Endothelial cell of umbilical vein (primary cell): ENCODE measurements around the gene PPP1R12C. TPM values are rescaled to one million over a fixed set of nuclear protein-coding genes. Genes with fewer than 3 reads are reported as not detected.

Source experiments
- BruUV-seq: library from RNA; stranded (reverse); fragments of 400-500 nt; replicated peaks from 2 replicates; lab custom pipeline; 2021; lab: Mats Ljungman, UMichigan
- CTCF ChIA-PET: fragments of 300-600, 350-600 bp; sonication (Branson Sonifier 250); formaldehyde crosslinking; loops from one replicate; lab custom pipeline; 2021; ENCODE audit warnings: antibody characterized with exemption, inconsistent platforms; lab: Charles Lee
- POLR2A ChIA-PET: fragments of 300-600, 350-600 bp; sonication (Branson Sonifier 250); formaldehyde crosslinking; loops from one replicate; lab custom pipeline; 2021; ENCODE audit warnings: antibody characterized with exemption, inconsistent platforms; lab: Charles Lee
- DNase-seq: peaks from one replicate; pipeline ENCODE4 v3.0.0-alpha.2; 2011; ENCODE audit warnings: low read depth, low spot score
- FAIRE-seq: peaks from 2 replicates; lab custom pipeline; 2011; peaks lifted over from hg19 to GRCh38; lab: Jason Lieb, UNC
- H2AFZ ChIP-seq: 2 replicates; pipeline ENCODE4 v1.6.0; 2012; ENCODE audit warnings: low read depth, low read length, control low read depth, inconsistent platforms
- H3K27ac ChIP-seq: 2 replicates; pipeline ENCODE4 v1.5.1; 2011; ENCODE audit warnings: low read depth, mild to moderate bottlenecking, control low read depth, low read length, moderate library complexity; ENCODE audit not compliant: insufficient read depth
- H3K27me3 ChIP-seq, 2 experiments: 2 replicates each; pipeline versions ENCODE4 v1.6.0 to v1.6.1; 2011; ENCODE audit warnings: low read length in 2 of 2, mixed read lengths in 1 of 2; ENCODE audit not compliant: control insufficient read depth in 2 of 2, insufficient read depth in 2 of 2
- H3K36me3 ChIP-seq, 2 experiments: 2 replicates in 1 of 2; 3 replicates in 1 of 2; pipeline ENCODE4 v1.5.1; 2011; ENCODE audit warnings: low read length in 2 of 2, mild to moderate bottlenecking in 1 of 2, moderate library complexity in 1 of 2; ENCODE audit not compliant: control insufficient read depth in 2 of 2, insufficient read depth in 2 of 2; ENCODE audit errors: extremely low read depth in 1 of 2
- H3K4me1 ChIP-seq: 3 replicates; pipeline ENCODE4 v1.5.1; 2011; ENCODE audit warnings: mild to moderate bottlenecking, low read length; ENCODE audit not compliant: control insufficient read depth, insufficient read depth; ENCODE audit errors: extremely low read depth
- H3K4me2 ChIP-seq: 2 replicates; pipeline ENCODE4 v1.6.1; 2011; ENCODE audit warnings: low read length, control low read depth, mixed read lengths; ENCODE audit not compliant: insufficient read depth
- H3K4me3 ChIP-seq, 3 experiments: fragments of 200-600 bp in 1 of 3; sonication (generic), shearing (Covaris generic) in 1 of 3; replicated peaks in 1 of 3; 2 replicates each; pipeline ENCODE4 v1.5.1; 2011 to 2016; ENCODE audit warnings: control low read depth in 3 of 3, low read length in 3 of 3, mild to moderate bottlenecking in 2 of 3, inconsistent platforms in 1 of 3, low read depth in 1 of 3, moderate library complexity in 1 of 3; ENCODE audit not compliant: insufficient read depth in 1 of 3
- H3K79me2 ChIP-seq: 2 replicates; pipeline ENCODE4 v1.6.0; 2012; ENCODE audit warnings: low read length, inconsistent platforms; ENCODE audit not compliant: control insufficient read depth, insufficient read depth
- H3K9ac ChIP-seq: replicated peaks from 2 replicates; pipeline ENCODE3; 2011; ENCODE audit warnings: low read length, control low read depth; ENCODE audit not compliant: insufficient read depth; ENCODE audit errors: extremely low read depth
- H3K9me1 ChIP-seq: replicated peaks from 3 replicates; pipeline ENCODE4 v1.6.0; 2011; ENCODE audit warnings: mild to moderate bottlenecking, low read length; ENCODE audit not compliant: control insufficient read depth, insufficient read depth; ENCODE audit errors: extremely low read depth
- H3K9me3 ChIP-seq: replicated peaks from 2 replicates; pipeline ENCODE4 v1.5.1; 2012; ENCODE audit warnings: low read length, inconsistent platforms; ENCODE audit not compliant: control insufficient read depth, insufficient read depth
- H4K20me1 ChIP-seq: replicated peaks from 2 replicates; pipeline ENCODE3; 2011; ENCODE audit warnings: mild to moderate bottlenecking, low read length; ENCODE audit not compliant: control insufficient read depth, insufficient read depth; ENCODE audit errors: extremely low read depth
- CTCF ChIP-seq, 2 donors: IDR thresholded peaks; 1 replicate in 1 of 2; 2 replicates in 1 of 2; pipeline ENCODE4 v1.5.1; 2011; ENCODE audit warnings: low read length in 2 of 2, mild to moderate bottlenecking in 2 of 2, moderate library complexity in 2 of 2, control low read depth in 1 of 2, inconsistent platforms in 1 of 2, low read depth in 1 of 2; ENCODE audit not compliant: insufficient read depth in 1 of 2; ENCODE audit errors: extremely low read depth in 1 of 2
- EZH2 ChIP-seq: IDR thresholded peaks from 2 replicates; pipeline ENCODE4 v1.6.1; 2012; ENCODE audit warnings: borderline replicate concordance, low read depth, mild to moderate bottlenecking, moderate library complexity, low read length, inconsistent platforms; ENCODE audit not compliant: severe bottlenecking
- FOS ChIP-seq: IDR thresholded peaks from 2 replicates; pipeline ENCODE4 v1.6.1; 2011; ENCODE audit warnings: mild to moderate bottlenecking, low read length, moderate library complexity, borderline replicate concordance; ENCODE audit not compliant: insufficient read depth
- GATA2 ChIP-seq: IDR thresholded peaks from 2 replicates; pipeline ENCODE4 v1.7.0; 2011; ENCODE audit warnings: low read depth, mild to moderate bottlenecking, moderate library complexity, mixed read lengths, low read length; ENCODE audit not compliant: insufficient read length, insufficient read depth
- JUN ChIP-seq: IDR thresholded peaks from 2 replicates; pipeline ENCODE4 v1.6.1; 2011; ENCODE audit warnings: borderline replicate concordance, low read depth; ENCODE audit not compliant: insufficient read length, insufficient read depth
- MYC ChIP-seq: IDR thresholded peaks from one replicate; pipeline ENCODE4 v1.6.1; 2011; ENCODE audit warnings: mild to moderate bottlenecking, low read depth, low read length
- POLR2A ChIP-seq: IDR thresholded peaks from 2 replicates; pipeline ENCODE4 v1.6.1; 2012; ENCODE audit warnings: low read depth, mild to moderate bottlenecking, control low read depth, low read length
- POLR2AphosphoS5 ChIP-seq: IDR thresholded peaks from 2 replicates; pipeline ENCODE4 v1.6.1; 2012; ENCODE audit warnings: low read depth, mild to moderate bottlenecking, control low read depth, low read length, moderate library complexity; ENCODE audit not compliant: insufficient read depth
- dilution Hi-C: fragments of 300-500 bp; cut with MboI; formaldehyde crosslinking; loops from one replicate; pipeline ENCODE4 v1.15.0; 2019; ENCODE audit warnings: low sequenced_read_pairs; ENCODE audit not compliant: extremely low pct_ligation_motif_present
- intact Hi-C: fragments of 100-400 bp; cut with micrococcal nuclease; formaldehyde crosslinking; loops from one replicate; pipeline ENCODE4 v1.10.0; 2022
- polyA plus RNA-seq, 4 experiments: library from polyadenylated mRNA; depleted of rRNA in 3 of 4; stranded (reverse) in 3 of 4; unstranded in 1 of 4; fragments of >200 nt; gene quantifications; 2 replicates each; pipeline versions ENCODE4 v1.2.1 to v1.2.3, GENCODE V29; 2011 to 2012; ENCODE audit warnings: missing spikeins in 1 of 4
- total RNA-seq: library from RNA; stranded (reverse); gene quantifications from 2 replicates; pipeline ENCODE4 v1.2.3, GENCODE V29; 2021
- TF ChIP-seq, protein P1 (sequence below): IDR thresholded peaks from 2 replicates; pipeline ENCODE4 v1.6.1; 2011; ENCODE audit not compliant: insufficient read depth, insufficient read length

PPP1R12C gene
- total and polyA plus RNA-seq, 2 donors (not counting 3 experiments of a cell fraction or from before 2014, with no cell fraction given) = 69.5 to 149 TPM

DNA sequence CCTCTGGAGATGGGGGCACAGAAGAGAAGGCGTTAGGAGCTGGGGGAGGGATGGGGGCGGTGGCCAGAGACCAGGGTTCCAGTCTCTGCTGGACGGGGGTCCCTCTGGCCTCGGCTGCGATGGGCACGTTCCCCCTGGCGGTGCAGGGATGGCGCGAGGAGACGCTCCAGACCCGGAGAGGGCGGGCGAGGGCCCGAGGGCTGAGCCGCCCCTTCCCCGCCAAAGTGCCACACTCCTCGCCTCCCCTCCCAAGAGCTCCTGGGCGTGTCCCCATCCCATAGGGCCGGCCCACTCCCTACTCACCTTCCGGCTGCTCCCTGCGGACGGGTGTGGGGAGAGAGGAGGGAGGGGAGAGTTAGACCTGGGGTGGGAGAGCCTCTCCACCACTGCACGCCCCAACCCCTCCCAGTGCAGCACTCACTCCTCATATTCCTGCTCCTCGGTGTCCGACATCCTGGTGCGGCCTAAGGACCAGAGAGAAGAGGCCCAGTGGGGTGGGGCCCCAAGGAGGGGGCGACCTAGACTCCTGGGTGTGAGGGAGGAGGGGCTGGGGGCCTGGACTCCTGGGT lies 29.4 kb upstream of the PPP1R12C start:
- no peak overlapping the region for H3K9ac ChIP-seq
- no peaks in the 10 kb centered on the region for H3K9me1 ChIP-seq
- DNase-seq (no peak), FAIRE-seq (no peak)
- peak overlapping the region; percentile 36 for H2AFZ ChIP-seq
- peaks cover 7 to 15% of the 10 kb centered on the region in 2 experiments for H3K27me3 ChIP-seq
- no peak overlapping the region for H3K27ac ChIP-seq
- no peaks in the 10 kb centered on the region for H3K79me2 ChIP-seq
- H3K4me3 ChIP-seq = no peak overlapping the region
- no peaks in the 10 kb centered on the region for H4K20me1 ChIP-seq
- H3K4me2 ChIP-seq = no peak overlapping the region
- no TSS peak for BruUV-seq
- intact Hi-C loops = loop anchor here (10.0 kb wide), 1 partner anchor 238 kb away; the partner anchor contains the start of genes RPL28 and TMEM238
- peaks cover 2% of the 10 kb centered on the region for H3K4me1 ChIP-seq
- TF ChIP-seq MYC = no peak
- TF ChIP-seq, protein P1, sequence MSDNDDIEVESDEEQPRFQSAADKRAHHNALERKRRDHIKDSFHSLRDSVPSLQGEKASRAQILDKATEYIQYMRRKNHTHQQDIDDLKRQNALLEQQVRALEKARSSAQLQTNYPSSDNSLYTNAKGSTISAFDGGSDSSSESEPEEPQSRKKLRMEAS = no peak
- no peak for TF ChIP-seq FOS
- no peak for TF ChIP-seq CTCF (IDR thresholded peaks at IDR 0.05; ENCODE audit: extremely low read depth in 1 of 2, insufficient read depth in 1 of 2, low read depth in 1 of 2, low read length in 2 of 2)
- TF ChIP-seq POLR2AphosphoS5 = no peak
- no peak for TF ChIP-seq EZH2
- TF ChIP-seq GATA2 = no peak
- no peak for TF ChIP-seq JUN
- no peak for TF ChIP-seq POLR2A
- H3K9me3 ChIP-seq = no peaks in the 10 kb centered on the region
- CTCF ChIA-PET = interaction anchor here (0.5 to 3.8 kb wide), 9 partner anchors 13 to 357 kb away, joined by 3 to 34 read pairs (median 4); partner anchors contain the start of genes DNAAF3 and TMEM238
- no peaks in the 10 kb centered on the region for H3K36me3 ChIP-seq
- dilution Hi-C loops = no loop called here
- POLR2A ChIA-PET = interaction anchor here (0.5 kb wide), 1 partner anchor 223 kb away, joined by 3 read pairs; the partner anchor contains the start of gene IL11
